Smooth muscle cell (in vitro differentiated cells): ENCODE measurements around the gene RENBP. TPM values are rescaled to one million over a fixed set of nuclear protein-coding genes. Genes with fewer than 3 reads are reported as not detected.

Experiments used
- DNase-seq: peaks from one replicate; lab custom pipeline; 2025; ENCODE audit not compliant: unreplicated experiment; lab: John Stamatoyannopoulos, UW
- H2AFZ ChIP-seq: fragments of 200-600 bp; sonication (generic); 2 replicates; pipeline ENCODE4 v1.6.0; 2016; ENCODE audit warnings: antibody characterized with exemption, low read depth, mild to moderate bottlenecking
- H3F3A ChIP-seq: fragments of 200-600 bp; sonication (generic); 2 replicates; pipeline ENCODE4 v1.6.0; 2017; ENCODE audit warnings: antibody characterized with exemption, low read depth
- H3K27ac ChIP-seq: fragments of 200-600 bp; sonication (generic); 2 replicates; pipeline ENCODE4 v1.5.1; 2016; ENCODE audit warnings: low read depth, mild to moderate bottlenecking
- H3K27me3 ChIP-seq: fragments of 200-600 bp; sonication (generic); 2 replicates; pipeline ENCODE4 v1.6.1; 2016; ENCODE audit warnings: low read depth, mild to moderate bottlenecking
- H3K36me3 ChIP-seq: fragments of 200-600 bp; sonication (generic); 2 replicates; pipeline ENCODE4 v1.5.1; 2016; ENCODE audit warnings: low read depth
- H3K4me1 ChIP-seq: fragments of 200-600 bp; sonication (generic); 2 replicates; pipeline ENCODE4 v1.5.1; 2016; ENCODE audit warnings: low read depth
- H3K4me2 ChIP-seq: fragments of 200-600 bp; sonication (generic); 2 replicates; pipeline ENCODE4 v1.6.0; 2016; ENCODE audit warnings: mild to moderate bottlenecking
- H3K4me3 ChIP-seq: fragments of 200-600 bp; sonication (generic); 2 replicates; pipeline ENCODE4 v1.5.1; 2016; ENCODE audit warnings: mild to moderate bottlenecking
- H3K79me2 ChIP-seq: fragments of 200-600 bp; sonication (generic); 2 replicates; pipeline ENCODE4 v1.6.0; 2016; ENCODE audit warnings: low read depth, mild to moderate bottlenecking
- H3K9ac ChIP-seq: fragments of 200-600 bp; sonication (generic); 2 replicates; pipeline ENCODE4 v1.6.0; 2016; ENCODE audit warnings: low read depth
- H3K9me3 ChIP-seq: fragments of 200-600 bp; sonication (generic); replicated peaks from 2 replicates; pipeline ENCODE4 v1.5.1; 2016; ENCODE audit warnings: low read depth
- H4K20me1 ChIP-seq: fragments of 200-600 bp; sonication (generic); 2 replicates; pipeline ENCODE4 v1.6.0; 2016; ENCODE audit warnings: low read depth
- WGBS: methylation state at CpG from one replicate; pipeline ENCODE4 v1.1.7; 2016; ENCODE audit warnings: low lambda C conversion rate; 5-methylcytosine and 5-hydroxymethylcytosine counted together
- polyA plus RNA-seq: library from polyadenylated mRNA; unstranded; fragments of >200 nt; fragmentation: Nextera tagmentation; extraction: Ambion mirVana; gene quantifications from 2 replicates; pipeline ENCODE4 v1.2.1, GENCODE V29; 2016
- total RNA-seq: library from RNA; depleted of rRNA; stranded (reverse); fragments of >200 nt; gene quantifications from 2 replicates; pipeline ENCODE4 v1.2.3, GENCODE V29; 2014
- TF ChIP-seq, protein P1 (sequence below): fragments of 200-600 bp; sonication (generic); IDR thresholded peaks from 2 replicates; pipeline ENCODE4 v1.5.1; 2017; ENCODE audit warnings: borderline replicate concordance, mild to moderate bottlenecking, antibody characterized with exemption; ENCODE audit not compliant: insufficient read depth, poor library complexity, severe bottlenecking

Gene RENBP
- total and polyA plus RNA-seq, 2 experiments from 2014 or later: 0.11 TPM; not detected in 1

DNA sequence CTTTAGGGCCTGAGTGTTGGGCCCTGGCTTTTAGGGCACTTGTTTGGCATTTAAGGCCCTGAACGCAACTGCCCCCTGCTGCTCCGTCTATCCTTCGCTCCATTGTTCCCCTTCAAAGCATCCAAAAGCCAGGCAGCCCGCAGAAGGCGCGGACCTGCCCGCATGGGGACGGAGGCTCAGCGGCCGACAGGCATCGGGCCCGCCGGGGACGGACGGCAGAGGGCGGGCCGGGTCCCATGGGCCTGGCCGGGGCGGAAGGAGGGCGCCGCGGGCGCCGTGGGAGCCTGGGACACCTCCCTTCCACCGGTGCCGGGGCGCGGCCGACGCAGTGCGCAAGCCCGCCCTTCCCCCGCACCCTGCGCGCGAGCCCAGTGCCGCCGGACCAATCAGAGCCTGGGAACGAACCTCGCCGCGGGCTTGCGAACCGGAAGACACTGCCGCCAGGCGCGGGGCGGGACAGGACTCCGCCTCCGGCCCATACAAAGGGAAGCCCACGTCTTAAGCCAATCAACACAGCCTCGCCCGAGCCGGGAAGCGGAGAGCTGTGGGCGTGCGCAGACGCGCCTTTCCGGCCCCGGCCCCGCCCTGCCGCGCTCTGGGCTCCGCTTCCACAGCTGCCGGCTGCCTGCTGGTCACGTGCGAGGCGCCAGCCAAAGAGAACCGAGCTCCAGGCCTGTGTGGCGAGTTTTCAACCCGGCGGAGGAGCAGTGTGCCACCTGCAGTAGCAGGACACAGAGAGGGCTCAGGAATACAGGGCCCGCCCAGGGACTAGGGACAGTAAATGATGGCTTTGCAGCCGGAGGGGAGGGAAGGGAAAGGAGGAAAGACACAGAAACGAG is 16.3 kb downstream of the RENBP start:
- WGBS: 46% methylated on average over 64 of the region's 76 CpGs
- Histone ChIP-seq H3F3A (no peaks in the 10 kb centered on the region), H3K4me2 (peak overlapping the region; percentile 87), H3K9me3 (no peaks in the 10 kb centered on the region), H4K20me1 (no peaks in the 10 kb centered on the region), H3K9ac (peak overlapping the region; percentile 39), H3K4me1 (no peaks in the 10 kb centered on the region), H3K79me2 (peaks cover 4% of the 10 kb centered on the region), H3K27me3 (no peaks in the 10 kb centered on the region), H3K36me3 (no peaks in the 10 kb centered on the region), H2AFZ (no peak overlapping the region), H3K4me3 (peak overlapping the region; percentile 58), H3K27ac (peak overlapping the region; percentile 72)
- DNase-seq: peak; percentile 71
- TF ChIP-seq, protein P1, sequence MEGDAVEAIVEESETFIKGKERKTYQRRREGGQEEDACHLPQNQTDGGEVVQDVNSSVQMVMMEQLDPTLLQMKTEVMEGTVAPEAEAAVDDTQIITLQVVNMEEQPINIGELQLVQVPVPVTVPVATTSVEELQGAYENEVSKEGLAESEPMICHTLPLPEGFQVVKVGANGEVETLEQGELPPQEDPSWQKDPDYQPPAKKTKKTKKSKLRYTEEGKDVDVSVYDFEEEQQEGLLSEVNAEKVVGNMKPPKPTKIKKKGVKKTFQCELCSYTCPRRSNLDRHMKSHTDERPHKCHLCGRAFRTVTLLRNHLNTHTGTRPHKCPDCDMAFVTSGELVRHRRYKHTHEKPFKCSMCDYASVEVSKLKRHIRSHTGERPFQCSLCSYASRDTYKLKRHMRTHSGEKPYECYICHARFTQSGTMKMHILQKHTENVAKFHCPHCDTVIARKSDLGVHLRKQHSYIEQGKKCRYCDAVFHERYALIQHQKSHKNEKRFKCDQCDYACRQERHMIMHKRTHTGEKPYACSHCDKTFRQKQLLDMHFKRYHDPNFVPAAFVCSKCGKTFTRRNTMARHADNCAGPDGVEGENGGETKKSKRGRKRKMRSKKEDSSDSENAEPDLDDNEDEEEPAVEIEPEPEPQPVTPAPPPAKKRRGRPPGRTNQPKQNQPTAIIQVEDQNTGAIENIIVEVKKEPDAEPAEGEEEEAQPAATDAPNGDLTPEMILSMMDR: no peak

DNA sequence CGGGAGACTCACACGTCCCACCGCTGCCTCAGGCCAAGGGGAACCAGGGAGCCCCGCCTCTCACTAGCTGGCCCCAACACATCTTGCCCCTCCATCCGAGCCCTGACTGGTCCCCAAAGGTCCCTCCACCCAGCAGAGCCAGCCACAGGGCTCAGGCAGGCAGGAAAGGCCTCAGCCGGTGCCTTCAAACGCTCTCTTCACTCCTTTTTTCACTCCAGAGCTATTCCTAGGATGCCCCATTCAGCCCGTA is 16.8 kb downstream of the RENBP start:
- H3K4me3 ChIP-seq: peak overlapping the region; percentile 58
- WGBS: 40% methylated on average over 8 of the region's 8 CpGs
- H3F3A ChIP-seq: no peaks in the 10 kb centered on the region
- DNase-seq: no peak
- TF ChIP-seq, protein P1: no peak
- peak overlapping the region; percentile 87 for H3K4me2 ChIP-seq
- H2AFZ ChIP-seq: no peak overlapping the region
- H3K9ac ChIP-seq: peak overlapping the region; percentile 39
- no peaks in the 10 kb centered on the region for H3K27me3 ChIP-seq
- no peaks in the 10 kb centered on the region for H3K79me2 ChIP-seq
- no peaks in the 10 kb centered on the region for H4K20me1 ChIP-seq
- H3K27ac ChIP-seq: peak overlapping the region; percentile 72
- H3K9me3 ChIP-seq: no peaks in the 10 kb centered on the region
- no peaks in the 10 kb centered on the region for H3K4me1 ChIP-seq
- H3K36me3 ChIP-seq: no peaks in the 10 kb centered on the region

DNA sequence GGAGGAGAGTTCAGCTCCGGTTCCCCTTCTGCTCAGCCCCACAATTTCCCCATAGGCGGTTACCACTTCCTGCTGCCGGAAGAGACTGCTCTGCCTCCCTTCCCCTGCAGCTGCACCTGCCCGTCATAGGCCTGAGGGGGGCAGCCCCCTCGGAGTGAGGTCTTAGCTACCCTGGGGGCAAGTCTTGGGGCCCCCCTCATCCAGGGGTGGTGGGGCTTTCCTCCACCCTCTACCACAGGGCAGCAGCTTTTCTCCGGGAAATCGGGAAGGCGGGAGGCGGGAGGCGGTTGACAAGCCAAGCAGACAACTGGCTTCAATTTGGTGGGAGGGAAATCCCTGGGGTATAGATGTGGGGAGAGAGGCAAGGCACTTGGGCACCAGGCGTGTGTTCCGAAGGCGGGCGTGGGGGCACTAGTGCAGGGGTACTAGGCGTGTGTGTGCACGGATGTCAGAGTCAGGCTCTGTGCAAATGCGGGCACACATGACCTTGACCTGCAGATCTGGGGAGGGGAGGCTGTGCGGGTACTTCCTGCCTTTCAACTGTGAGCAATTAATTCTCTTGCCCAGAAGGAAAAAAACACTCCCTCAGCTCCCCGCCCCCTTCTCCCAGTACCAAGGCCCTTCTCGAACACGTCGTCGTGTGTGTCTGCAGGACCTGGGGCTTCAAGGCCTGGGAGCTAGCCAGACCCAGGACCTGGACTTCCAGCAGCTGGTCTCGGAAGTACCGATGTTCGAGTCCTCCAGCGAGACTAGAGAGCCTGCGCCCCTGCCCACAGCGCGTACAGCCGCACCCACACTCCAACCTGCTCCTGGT is 17.4 kb downstream of the RENBP start:
- DNase-seq: no peak
- H3K4me2 ChIP-seq: peak overlapping the region; percentile 87
- no peak overlapping the region for H2AFZ ChIP-seq
- H3K4me1 ChIP-seq: no peaks in the 10 kb centered on the region
- H3K27me3 ChIP-seq: no peaks in the 10 kb centered on the region
- H3K27ac ChIP-seq: peak overlapping the region; percentile 72
- no peaks in the 10 kb centered on the region for H3K79me2 ChIP-seq
- H3K36me3 ChIP-seq: no peaks in the 10 kb centered on the region
- H3K4me3 ChIP-seq: peak overlapping the region; percentile 58
- WGBS: 65% methylated on average over 31 of the region's 31 CpGs
- H3K9ac ChIP-seq: no peak overlapping the region
- TF ChIP-seq, protein P1: no peak
- no peaks in the 10 kb centered on the region for H3F3A ChIP-seq
- no peaks in the 10 kb centered on the region for H3K9me3 ChIP-seq
- H4K20me1 ChIP-seq: no peaks in the 10 kb centered on the region
